OCI-LY1 (cell line): ENCODE data around the gene FDX1.

Source experiments
- H2AFZ ChIP-seq: fragments of 200-600 bp; sonication (generic), shearing (Covaris generic); 2 replicates; pipeline ENCODE4 v1.6.0; 2014; ENCODE audit warnings: antibody characterized with exemption, mild to moderate bottlenecking, low read length
- H3F3A ChIP-seq: fragments of 200-600 bp; sonication (generic), shearing (Covaris generic); 2 replicates; pipeline ENCODE4 v1.6.0; 2014; ENCODE audit warnings: mild to moderate bottlenecking, antibody characterized with exemption, low read length, moderate library complexity; ENCODE audit not compliant: insufficient read depth
- H3K27ac ChIP-seq: fragments of 200-600 bp; sonication (generic); 2 replicates; pipeline ENCODE4 v1.5.1; 2014; ENCODE audit warnings: low read length, mixed run types, mild to moderate bottlenecking, low read depth; ENCODE audit not compliant: poor library complexity, severe bottlenecking
- H3K27me3 ChIP-seq: fragments of 200-600 bp; sonication (generic); 2 replicates; pipeline ENCODE4 v1.6.0; 2014; ENCODE audit warnings: antibody characterized with exemption, mild to moderate bottlenecking, low read length, moderate library complexity; ENCODE audit not compliant: insufficient read depth
- H3K36me3 ChIP-seq: fragments of 200-600 bp; sonication (generic); 2 replicates; pipeline ENCODE4 v1.6.1; 2014; ENCODE audit warnings: mild to moderate bottlenecking, antibody characterized with exemption, low read length, moderate library complexity, mixed read lengths; ENCODE audit not compliant: insufficient read depth
- H3K4me1 ChIP-seq: fragments of 200-600 bp; sonication (generic); 2 replicates; pipeline ENCODE4 v1.5.1; 2014; ENCODE audit warnings: mild to moderate bottlenecking, low read length, moderate library complexity; ENCODE audit not compliant: insufficient read depth, severe bottlenecking
- H3K4me2 ChIP-seq: fragments of 200-600 bp; sonication (generic), shearing (Covaris generic); 2 replicates; pipeline ENCODE4 v1.6.1; 2014; ENCODE audit warnings: low read length
- H3K4me3 ChIP-seq: fragments of 200-600 bp; sonication (generic); 2 replicates; pipeline ENCODE4 v1.5.1; 2014; ENCODE audit warnings: low read length, low read depth, mild to moderate bottlenecking, mixed read lengths; ENCODE audit not compliant: poor library complexity, severe bottlenecking
- H3K79me2 ChIP-seq: fragments of 200-600 bp; shearing (Covaris generic); 2 replicates; pipeline ENCODE4 v1.6.1; 2016; ENCODE audit warnings: mixed run types, low read length, mixed read lengths; ENCODE audit not compliant: insufficient read depth
- H3K9ac ChIP-seq: fragments of 200-600 bp; sonication (generic), shearing (Covaris generic); 2 replicates; pipeline ENCODE4 v1.6.1; 2014; ENCODE audit warnings: mild to moderate bottlenecking, low read length, mixed read lengths
- H3K9me2 ChIP-seq: fragments of 200-600 bp; sonication (generic), shearing (Covaris generic); 2 replicates; pipeline ENCODE4 v1.6.1; 2014; ENCODE audit warnings: low read depth, mild to moderate bottlenecking, low read length, mixed read lengths
- H3K9me3 ChIP-seq: fragments of 200-600 bp; shearing (Covaris generic); 2 replicates; pipeline ENCODE4 v1.6.1; 2014; ENCODE audit warnings: low read length, mixed read lengths
- H4K20me1 ChIP-seq: fragments of 200-600 bp; sonication (generic), shearing (Covaris generic); 2 replicates; pipeline ENCODE4 v1.6.0; 2016; ENCODE audit warnings: mild to moderate bottlenecking, low read length; ENCODE audit not compliant: insufficient read depth
- CTCF ChIP-seq: fragments of 200-600 bp; sonication (generic), shearing (Covaris generic); IDR thresholded peaks from 2 replicates; pipeline ENCODE4 v1.5.1; 2017; ENCODE audit warnings: mild to moderate bottlenecking, antibody characterized with exemption, low read length, moderate library complexity, mixed read lengths
- EZH2 ChIP-seq: fragments of 200-600 bp; sonication (generic), shearing (Covaris generic); IDR thresholded peaks from 2 replicates; pipeline ENCODE4 v1.8.0; 2017; ENCODE audit warnings: borderline replicate concordance, mixed run types, mild to moderate bottlenecking, antibody characterized with exemption, low read length, moderate library complexity, mixed read lengths

Gene FDX1

GRCh38 chr11:110447343-110447742, 17.6 kb downstream of the FDX1 start:
- Histone ChIP-seq H3K9me2 (no peaks in the 10 kb centered on the region), H3K4me2 (no peak overlapping the region), H3K4me1 (no peaks in the 10 kb centered on the region), H3K36me3 (peaks cover 57% of the 10 kb centered on the region), H3K27me3 (no peaks in the 10 kb centered on the region), H3K4me3 (no peak overlapping the region), H3K9ac (no peak overlapping the region), H4K20me1 (no peaks in the 10 kb centered on the region), H3F3A (no peaks in the 10 kb centered on the region), H2AFZ (no peak overlapping the region), H3K79me2 (peaks cover 13% of the 10 kb centered on the region; the same call in 1 of the 2 replicates), H3K27ac (no peak overlapping the region), H3K9me3 (no peaks in the 10 kb centered on the region)
- TF ChIP-seq EZH2 = no peak
- TF ChIP-seq CTCF = no peak

- Histone ChIP-seq H3K4me1 (no peaks in the 10 kb centered on the region), H2AFZ (no peak overlapping the region), H3K4me2 (no peak overlapping the region), H3K9me2 (no peaks in the 10 kb centered on the region), H3K27ac (no peak overlapping the region), H3K27me3 (no peaks in the 10 kb centered on the region), H3K79me2 (peaks cover 13% of the 10 kb centered on the region; the same call in 1 of the 2 replicates), H3K9me3 (no peaks in the 10 kb centered on the region), H3K9ac (no peak overlapping the region), H4K20me1 (no peaks in the 10 kb centered on the region), H3K4me3 (no peak overlapping the region), H3K36me3 (peaks cover 55% of the 10 kb centered on the region), H3F3A (no peaks in the 10 kb centered on the region)
- TF ChIP-seq EZH2 = no peak
- TF ChIP-seq CTCF = peak; percentile 95
These were observed 18.4 kb downstream of the FDX1 start for GRCh38 chr11:110447897-110448745.

- no peaks in the 10 kb centered on the region for H3F3A ChIP-seq
- H3K4me1 ChIP-seq = no peaks in the 10 kb centered on the region
- H3K4me3 ChIP-seq = no peak overlapping the region
- no peaks in the 10 kb centered on the region for H3K9me3 ChIP-seq
- no peak overlapping the region for H3K27ac ChIP-seq
- H3K79me2 ChIP-seq = peaks cover 18% of the 10 kb centered on the region
- H3K9me2 ChIP-seq = no peaks in the 10 kb centered on the region
- TF ChIP-seq CTCF = no peak
- TF ChIP-seq EZH2 = no peak
- no peak overlapping the region for H3K9ac ChIP-seq
- H3K36me3 ChIP-seq = peaks cover 43% of the 10 kb centered on the region
- H4K20me1 ChIP-seq = no peaks in the 10 kb centered on the region
- H2AFZ ChIP-seq = no peak overlapping the region
- no peak overlapping the region for H3K4me2 ChIP-seq
- H3K27me3 ChIP-seq = no peaks in the 10 kb centered on the region
These were observed 20.5 kb downstream of the FDX1 start for GRCh38 chr11:110450246-110450645.
